Activated CD4-positive, alpha-beta T cell treated with anti-CD3 and anti-CD28 coated beads, Interleukin-2, amount 10 ng/mL, durations not matched to agents 7 days and 5 days (primary cell): ENCODE results near the gene SPOCK1. TPM values are rescaled to one million over a fixed set of nuclear protein-coding genes. Genes with fewer than 3 reads are reported as not detected.

Experiments
- CTCF ChIA-PET: fragments of 350-600 bp; sonication (Branson Sonifier 250); formaldehyde crosslinking; loops from one replicate; lab custom pipeline; 2021; ENCODE audit warnings: antibody characterized with exemption; lab: Charles Lee
- POLR2A ChIA-PET: fragments of 350-600 bp; sonication (Branson Sonifier 250); formaldehyde crosslinking; loops from one replicate; lab custom pipeline; 2021; ENCODE audit warnings: antibody characterized with exemption; lab: Charles Lee
- DNase-seq: peaks from one replicate; pipeline ENCODE4 v3.0.0-alpha.2; 2020
- H3K27ac Mint-ChIP-seq: one replicate; pipeline ENCODE4 v1.8.0; 2021; ENCODE audit warnings: mild to moderate bottlenecking, moderate library complexity, mixed read lengths
- H3K27me3 Mint-ChIP-seq: one replicate; pipeline ENCODE4 v1.8.0; 2021; ENCODE audit warnings: mixed read lengths
- H3K36me3 Mint-ChIP-seq: one replicate; pipeline ENCODE4 v1.8.0; 2021; ENCODE audit warnings: low read depth, mixed read lengths
- H3K4me1 Mint-ChIP-seq: one replicate; pipeline ENCODE4 v1.8.0; 2021; ENCODE audit warnings: mixed read lengths
- H3K4me3 Mint-ChIP-seq: one replicate; pipeline ENCODE4 v1.8.0; 2021; ENCODE audit warnings: mild to moderate bottlenecking, moderate library complexity, mixed read lengths
- H3K9me3 Mint-ChIP-seq: one replicate; pipeline ENCODE4 v1.8.0; 2021; ENCODE audit warnings: mixed read lengths
- total RNA-seq, 2 experiments: library from RNA; stranded (reverse); gene quantifications; one replicate each; pipeline ENCODE4 v1.2.3, GENCODE V29; 2021

The SPOCK1 gene
- total RNA-seq, 2 experiments from 2014 or later: 0.15 to 0.31 TPM

GRCh38 chr5:137148655-137149054 is 350.5 kb downstream of the SPOCK1 start:
- DNase-seq: no peak
- no peaks in the 10 kb centered on the region for H3K27me3 Mint-ChIP-seq

GRCh38 chr5:137148159-137148558 is 351.0 kb downstream of the SPOCK1 start:
- POLR2A ChIA-PET: no interaction called here
- DNase-seq: no peak
- Mint-ChIP-seq H3K27me3 (no peaks in the 10 kb centered on the region), H3K4me1 (no peaks in the 10 kb centered on the region), H3K9me3 (no peaks in the 10 kb centered on the region), H3K36me3 (no peaks in the 10 kb centered on the region), H3K4me3 (no peak overlapping the region), H3K27ac (no peak overlapping the region)
- CTCF ChIA-PET: no interaction called here

More at GRCh38 chr5:137148655-137149054, 350.5 kb downstream of the SPOCK1 start:
- Mint-ChIP-seq H3K4me1 (no peaks in the 10 kb centered on the region), H3K36me3 (no peaks in the 10 kb centered on the region), H3K9me3 (no peaks in the 10 kb centered on the region), H3K27ac (no peak overlapping the region), H3K4me3 (no peak overlapping the region)
- CTCF ChIA-PET: no interaction called here
- POLR2A ChIA-PET: interaction anchor here (0.7 kb wide), 1 partner anchor 289 kb away, joined by 3 read pairs; no protein-coding TSS in a partner anchor

- H3K4me1 Mint-ChIP-seq: no peaks in the 10 kb centered on the region
- H3K27ac Mint-ChIP-seq: no peak overlapping the region
- no peaks in the 10 kb centered on the region for H3K27me3 Mint-ChIP-seq
- no peaks in the 10 kb centered on the region for H3K9me3 Mint-ChIP-seq
- H3K36me3 Mint-ChIP-seq: no peaks in the 10 kb centered on the region
- H3K4me3 Mint-ChIP-seq: no peak overlapping the region
- DNase-seq: no peak
- CTCF ChIA-PET: no interaction called here
- POLR2A ChIA-PET: no interaction called here
Measured at GRCh38 chr5:137147346-137147745, 351.8 kb downstream of the SPOCK1 start.

- Mint-ChIP-seq H3K36me3 (no peaks in the 10 kb centered on the region), H3K27ac (no peak overlapping the region), H3K27me3 (no peaks in the 10 kb centered on the region), H3K9me3 (no peaks in the 10 kb centered on the region), H3K4me3 (no peak overlapping the region), H3K4me1 (no peaks in the 10 kb centered on the region)
- ChIA-PET POLR2A (no interaction called here), CTCF (no interaction called here)
- no peak for DNase-seq
Measured at GRCh38 chr5:137146402-137146890, 352.7 kb downstream of the SPOCK1 start.

- CTCF ChIA-PET: no interaction called here
- Mint-ChIP-seq H3K4me1 (no peaks in the 10 kb centered on the region), H3K36me3 (no peaks in the 10 kb centered on the region), H3K4me3 (no peak overlapping the region), H3K27me3 (no peaks in the 10 kb centered on the region), H3K9me3 (no peaks in the 10 kb centered on the region), H3K27ac (no peak overlapping the region)
- POLR2A ChIA-PET: no interaction called here
- no peak for DNase-seq
Measured at GRCh38 chr5:137145721-137146120, 353.4 kb downstream of the SPOCK1 start.

GRCh38 chr5:137144656-137145055 is 354.5 kb downstream of the SPOCK1 start:
- POLR2A ChIA-PET: no interaction called here
- no peaks in the 10 kb centered on the region for H3K9me3 Mint-ChIP-seq
- CTCF ChIA-PET: no interaction called here

GRCh38 chr5:137142764-137143605 is 356.1 kb downstream of the SPOCK1 start:
- ChIA-PET POLR2A (no interaction called here), CTCF (no interaction called here)
- no peaks in the 10 kb centered on the region for H3K4me1 Mint-ChIP-seq

More at GRCh38 chr5:137144656-137145055, 354.5 kb downstream of the SPOCK1 start:
- H3K4me1 Mint-ChIP-seq: no peaks in the 10 kb centered on the region
- H3K27me3 Mint-ChIP-seq: no peaks in the 10 kb centered on the region
- DNase-seq: no peak
- no peak overlapping the region for H3K27ac Mint-ChIP-seq
- no peaks in the 10 kb centered on the region for H3K36me3 Mint-ChIP-seq
- no peak overlapping the region for H3K4me3 Mint-ChIP-seq

GRCh38 chr5:137142346-137142745 is 356.8 kb downstream of the SPOCK1 start:
- Mint-ChIP-seq H3K9me3 (no peaks in the 10 kb centered on the region), H3K4me1 (no peaks in the 10 kb centered on the region), H3K27me3 (no peaks in the 10 kb centered on the region), H3K36me3 (no peaks in the 10 kb centered on the region), H3K4me3 (no peak overlapping the region), H3K27ac (no peak overlapping the region)
- ChIA-PET POLR2A (no interaction called here), CTCF (no interaction called here)
- DNase-seq: no peak

More at GRCh38 chr5:137142764-137143605, 356.1 kb downstream of the SPOCK1 start:
- no peak for DNase-seq
- Mint-ChIP-seq H3K27ac (no peak overlapping the region), H3K36me3 (no peaks in the 10 kb centered on the region), H3K9me3 (no peaks in the 10 kb centered on the region), H3K27me3 (no peaks in the 10 kb centered on the region), H3K4me3 (no peak overlapping the region)

GRCh38 chr5:137141779-137142178 is 357.3 kb downstream of the SPOCK1 start:
- Mint-ChIP-seq H3K4me3 (no peak overlapping the region), H3K27ac (no peak overlapping the region), H3K9me3 (no peaks in the 10 kb centered on the region), H3K27me3 (no peaks in the 10 kb centered on the region), H3K36me3 (no peaks in the 10 kb centered on the region), H3K4me1 (no peaks in the 10 kb centered on the region)
- no peak for DNase-seq
- ChIA-PET CTCF (interaction anchor here (0.9 kb wide), 1 partner anchor 10 kb away, joined by 3 read pairs; no protein-coding TSS in a partner anchor), POLR2A (no interaction called here)

- H3K27ac Mint-ChIP-seq: no peak overlapping the region
- no peak for DNase-seq
Measured at GRCh38 chr5:137136991-137137632, 362.0 kb downstream of the SPOCK1 start.

GRCh38 chr5:137134920-137135532 is 364.1 kb downstream of the SPOCK1 start:
- Mint-ChIP-seq H3K27me3 (peaks cover 7% of the 10 kb centered on the region), H3K4me3 (no peak overlapping the region), H3K4me1 (no peaks in the 10 kb centered on the region), H3K9me3 (no peaks in the 10 kb centered on the region), H3K27ac (no peak overlapping the region), H3K36me3 (no peaks in the 10 kb centered on the region)
- ChIA-PET POLR2A (no interaction called here), CTCF (no interaction called here)
- DNase-seq: no peak

More at GRCh38 chr5:137136991-137137632, 362.0 kb downstream of the SPOCK1 start:
- POLR2A ChIA-PET: no interaction called here
- Mint-ChIP-seq H3K4me1 (no peaks in the 10 kb centered on the region), H3K4me3 (no peak overlapping the region), H3K27me3 (peaks cover 7% of the 10 kb centered on the region), H3K9me3 (no peaks in the 10 kb centered on the region), H3K36me3 (no peaks in the 10 kb centered on the region)
- CTCF ChIA-PET: no interaction called here

- Mint-ChIP-seq H3K9me3 (no peaks in the 10 kb centered on the region), H3K27me3 (peaks cover 6% of the 10 kb centered on the region), H3K27ac (no peak overlapping the region), H3K36me3 (no peaks in the 10 kb centered on the region), H3K4me1 (no peaks in the 10 kb centered on the region), H3K4me3 (no peak overlapping the region)
- no peak for DNase-seq
- CTCF ChIA-PET: no interaction called here
- POLR2A ChIA-PET: no interaction called here
Measured at GRCh38 chr5:137129886-137130680, 369.0 kb downstream of the SPOCK1 start.
